Gastrocnemius medialis (tissue), 4 donors: ENCODE measurements around the gene NPL.

Experiments used
- CTCF ChIP-seq, 5 experiments: fragments of 450-650 bp in 3 of 5; fragments of 200-600 bp in 2 of 5; sonication (generic) in 2 of 5; IDR thresholded peaks in 4 of 5; conservative IDR thresholded peaks in 1 of 5; 1 replicate in 4 of 5; 2 replicates in 1 of 5; pipeline ENCODE4 v1.5.1; 2016 to 2019; ENCODE audit warnings: antibody characterized with exemption in 5 of 5, mild to moderate bottlenecking in 3 of 5, moderate library complexity in 3 of 5
- POLR2A ChIP-seq, 2 donors: fragments of 450-650 bp; IDR thresholded peaks; one replicate each; pipeline ENCODE4 v1.6.1; 2017; ENCODE audit warnings: antibody characterized with exemption in 2 of 2, mild to moderate bottlenecking in 2 of 2, moderate library complexity in 2 of 2

- TF ChIP-seq CTCF (IDR thresholded peaks at IDR 0.05 in 4 of 5, conservative IDR thresholded peaks at IDR 0.05 in 1 of 5), result no peak
- TF ChIP-seq POLR2A (IDR thresholded peaks at IDR 0.05), result no peak
These were observed 52.7 kb downstream of the NPL start for GRCh38 chr1:182842265-182842664.
